ENCODE results near the gene VPS33B. TPM values are rescaled to one million over a fixed set of nuclear protein-coding genes. Genes with fewer than 3 reads are reported as not detected.

Gene VPS33B
- total and polyA plus RNA-seq, 2 experiments from 2014 or later: 8.8 to 15.2 TPM

GRCh38 chr15:90998737-90999136 lies 23.7 kb downstream of the VPS33B start:
- Histone ChIP-seq H3K79me2 (replicated peaks; ENCODE audit: insufficient read depth) (peaks cover 19% of the 10 kb centered on the region), H2AFZ (no peak overlapping the region), H3K4me3 (no peak overlapping the region), H3K4me2 (no peak overlapping the region), H3K36me3 (ENCODE audit: insufficient read depth) (peaks cover 18% of the 10 kb centered on the region; the same call in 1 of the 2 replicates), H3K27ac (ENCODE audit: low read depth) (no peak overlapping the region), H3K4me1 (ENCODE audit: insufficient read depth) (no peaks in the 10 kb centered on the region), H3K9me2 (ENCODE audit: insufficient read depth) (no peaks in the 10 kb centered on the region), H3F3A (replicated peaks; ENCODE audit: low read depth) (peaks cover 4% of the 10 kb centered on the region; the same call in 1 of the 2 replicates), H3K27me3 (ENCODE audit: insufficient read depth) (no peaks in the 10 kb centered on the region), H4K20me1 (replicated peaks; ENCODE audit: insufficient read depth) (no peaks in the 10 kb centered on the region)
- peaks cover 4% of the 10 kb centered on the region; the same call in 2 of the 3 replicates for H3K4me1 Mint-ChIP-seq
- H3K4me3 Mint-ChIP-seq: no peak overlapping the region
- DNase-seq (ENCODE audit: low spot score) (no peak), ATAC-seq (no peak)
- TF ChIP-seq CTCF (conservative IDR thresholded peaks at IDR 0.05; ENCODE audit: low read depth in 2 of 2) (no peak), EZH2 (IDR thresholded peaks at IDR 0.05; ENCODE audit: low read depth, unreplicated experiment) (no peak), ETS1 (IDR thresholded peaks at IDR 0.05) (no peak), REST (IDR thresholded peaks at IDR 0.05; ENCODE audit: unreplicated experiment) (no peak), CREB1 (CRISPR knock-in tag; IDR thresholded peaks at IDR 0.05; ENCODE audit: low read depth) (no peak), ZNF114 (CRISPR knock-in tag; IDR thresholded peaks at IDR 0.05) (no peak), STAT1 (IDR thresholded peaks at IDR 0.05; ENCODE audit: unreplicated experiment) (no peak), JUNB (IDR thresholded peaks at IDR 0.05; ENCODE audit: unreplicated experiment) (no peak), ZNF331 (CRISPR knock-in tag; IDR thresholded peaks at IDR 0.05; ENCODE audit: low read depth) (no peak), EZH2phosphoT487 (IDR thresholded peaks at IDR 0.05; ENCODE audit: unreplicated experiment) (no peak)
- H3K27ac Mint-ChIP-seq: no peak overlapping the region
- H3K9me3 Mint-ChIP-seq: no peaks in the 10 kb centered on the region; the same call in 2 of the 3 replicates
- peaks cover 8% of the 10 kb centered on the region for H3K27me3 Mint-ChIP-seq (ENCODE audit: insufficient read depth, low read depth, poor library complexity)
- H3K36me3 Mint-ChIP-seq (ENCODE audit: low read depth): peaks cover 44% of the 10 kb centered on the region

Measured in GM23338 (cell line).